Lower lobe of right lung (tissue), 2 donors: ENCODE data around the gene RASSF5. TPM values are rescaled to one million over a fixed set of nuclear protein-coding genes. Genes with fewer than 3 reads are reported as not detected.
"Not testable (repeated sequence)": the region's sequence is repeated elsewhere in the genome, so short reads cannot be mapped to it uniquely, and the experiment has no call there.

ENCODE experiments used
- ATAC-seq, 2 donors: fragments of 200-7000 bp; cut with Tn5 transposase; one replicate each; pipeline ENCODE4 v1.9.1; 2020 to 2022; ENCODE audit warnings: mild to moderate bottlenecking in 2 of 2, moderate library complexity in 2 of 2
- DNase-seq: peaks from one replicate; pipeline ENCODE4 v3.0.0-alpha.2; 2020
- H3K27ac ChIP-seq: fragments of 200-600 bp; one replicate; pipeline ENCODE4 v1.8.0; 2022
- H3K27me3 ChIP-seq: fragments of 200-600 bp; one replicate; pipeline ENCODE4 v1.8.0; 2022; ENCODE audit warnings: low read depth
- H3K36me3 ChIP-seq: fragments of 200-600 bp; one replicate; pipeline ENCODE4 v1.8.0; 2022; ENCODE audit warnings: mild to moderate bottlenecking
- H3K4me1 ChIP-seq: fragments of 200-600 bp; one replicate; pipeline ENCODE4 v1.8.0; 2022
- H3K4me3 ChIP-seq: fragments of 200-600 bp; one replicate; pipeline ENCODE4 v1.8.0; 2022; ENCODE audit warnings: mild to moderate bottlenecking
- H3K9me3 ChIP-seq: fragments of 200-600 bp; one replicate; pipeline ENCODE4 v1.8.0; 2022
- CTCF ChIP-seq: fragments of 200-600 bp; IDR thresholded peaks from one replicate; pipeline ENCODE4 v1.8.0; 2022; ENCODE audit warnings: antibody characterized with exemption, mild to moderate bottlenecking
- intact Hi-C: fragments of 100-400 bp; cut with DNase I; formaldehyde crosslinking; loops from one replicate; pipeline ENCODE4 v1.11.0; 2022
- total RNA-seq: library from RNA; stranded (reverse); fragmentation: NEBNext Ultra II Directional; extraction: Animal tissue kit (Norgen Biotek cat#: 25700); gene quantifications from one replicate; pipeline ENCODE4 v1.2.1, GENCODE V29; 2021
- donor health status: DM: no; HTN: yes; CAD: no; lungs with severe emphysema.

RASSF5 gene
- total RNA-seq, 1 donor from 2014 or later: 48.2 TPM

DNA sequence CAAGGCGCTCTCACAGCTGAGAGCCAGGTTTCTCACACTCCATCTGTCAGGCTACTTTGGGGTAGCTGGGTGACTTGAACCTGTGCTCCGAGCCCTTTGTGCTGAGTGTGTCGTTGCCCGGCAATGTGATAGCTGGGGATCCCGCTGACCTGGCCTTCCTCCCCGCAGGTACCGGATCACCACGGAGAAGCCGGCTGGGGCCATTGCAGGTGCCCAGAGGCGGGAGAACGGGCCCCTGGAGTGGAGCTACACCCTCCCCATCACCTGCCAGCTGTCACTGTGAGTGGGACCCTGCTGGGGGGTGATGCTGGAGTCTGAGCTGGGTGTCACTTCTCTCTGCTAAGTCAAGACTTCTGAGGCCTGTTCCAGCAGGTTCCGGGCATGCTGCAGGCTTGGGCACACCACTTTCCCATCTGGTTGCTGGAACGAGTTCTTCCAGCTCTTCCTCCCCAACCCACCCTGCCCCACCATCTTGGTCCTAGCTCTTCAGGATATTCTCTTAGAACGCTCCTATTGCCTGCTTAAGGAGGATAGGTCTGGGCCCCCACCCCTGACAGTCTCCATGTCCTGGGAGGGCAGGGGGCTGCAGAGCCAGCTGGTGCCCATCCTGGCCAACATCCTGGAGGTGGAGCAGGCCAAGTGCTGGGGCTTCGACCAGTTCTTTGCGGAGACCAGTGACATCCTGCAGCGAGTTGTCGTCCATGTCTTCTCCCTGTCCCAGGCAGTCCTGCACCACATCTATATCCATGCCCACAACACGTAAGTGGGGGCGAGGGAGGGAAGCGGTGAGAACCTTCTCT is 29.6 kb upstream of the RASSF5 start:
- Histone ChIP-seq H3K27me3 (no peaks in the 10 kb centered on the region), H3K9me3 (no peaks in the 10 kb centered on the region), H3K36me3 (peaks cover 49% of the 10 kb centered on the region), H3K27ac (no peak overlapping the region), H3K4me3 (no peak overlapping the region), H3K4me1 (peaks cover 5% of the 10 kb centered on the region)
- no peak for TF ChIP-seq CTCF
- intact Hi-C loops: no loop called here
- no peak for ATAC-seq
- no peak for DNase-seq

GRCh38 chr1:206478746-206479145 is 28.6 kb upstream of the RASSF5 start:
- H3K9me3 ChIP-seq: no peaks in the 10 kb centered on the region
- DNase-seq (no peak), ATAC-seq (no peak)
- TF ChIP-seq CTCF: no peak
- H3K27ac ChIP-seq: no peak overlapping the region
- intact Hi-C loops: no loop called here
- peaks cover 50% of the 10 kb centered on the region for H3K36me3 ChIP-seq
- H3K27me3 ChIP-seq: no peaks in the 10 kb centered on the region
- no peaks in the 10 kb centered on the region for H3K4me1 ChIP-seq
- no peak overlapping the region for H3K4me3 ChIP-seq

GRCh38 chr1:206479183-206480125 is 27.9 kb upstream of the RASSF5 start:
- peaks cover 49% of the 10 kb centered on the region for H3K36me3 ChIP-seq

DNA sequence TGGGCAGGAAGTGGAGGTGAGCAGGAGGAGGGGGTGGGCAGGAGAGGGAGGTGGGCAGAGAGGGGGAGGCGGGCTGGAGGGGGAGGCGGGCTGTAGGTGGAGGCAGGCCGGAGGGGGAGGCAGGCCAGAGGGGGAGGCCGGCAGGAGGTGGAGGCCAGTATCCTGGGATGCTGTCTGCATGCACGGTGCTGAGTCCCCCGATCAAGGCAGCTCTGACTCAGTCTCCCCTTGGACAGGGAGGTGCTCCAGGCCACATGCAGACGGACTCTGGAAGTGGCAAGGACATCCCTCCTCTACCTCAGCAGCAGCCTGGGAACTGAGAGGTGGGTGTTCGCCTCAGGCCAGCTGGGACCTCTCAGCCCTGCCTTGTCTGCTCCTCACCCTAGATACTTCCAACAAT is 27.1 kb upstream of the RASSF5 start:
- H3K27ac ChIP-seq: no peak overlapping the region
- H3K36me3 ChIP-seq: peaks cover 51% of the 10 kb centered on the region
- H3K27me3 ChIP-seq: no peaks in the 10 kb centered on the region
- no peak for DNase-seq
- TF ChIP-seq CTCF: no peak
- no peaks in the 10 kb centered on the region for H3K4me1 ChIP-seq
- intact Hi-C loops: loop anchor here (10.0 kb wide), 1 partner anchor 105 kb away; no protein-coding TSS in a partner anchor
- H3K9me3 ChIP-seq: no peaks in the 10 kb centered on the region
- no peak overlapping the region for H3K4me3 ChIP-seq
- ATAC-seq: no peak

More at GRCh38 chr1:206479183-206480125, 27.9 kb upstream of the RASSF5 start:
- Histone ChIP-seq H3K9me3 (no peaks in the 10 kb centered on the region), H3K27me3 (no peaks in the 10 kb centered on the region), H3K27ac (no peak overlapping the region), H3K4me3 (no peak overlapping the region), H3K4me1 (no peaks in the 10 kb centered on the region)
- intact Hi-C loops: loop anchor here (10.0 kb wide), 1 partner anchor 105 kb away; no protein-coding TSS in a partner anchor
- peak; percentile 60 to 70 for ATAC-seq
- DNase-seq: peak; percentile 75
- TF ChIP-seq CTCF: peak; percentile 80

DNA sequence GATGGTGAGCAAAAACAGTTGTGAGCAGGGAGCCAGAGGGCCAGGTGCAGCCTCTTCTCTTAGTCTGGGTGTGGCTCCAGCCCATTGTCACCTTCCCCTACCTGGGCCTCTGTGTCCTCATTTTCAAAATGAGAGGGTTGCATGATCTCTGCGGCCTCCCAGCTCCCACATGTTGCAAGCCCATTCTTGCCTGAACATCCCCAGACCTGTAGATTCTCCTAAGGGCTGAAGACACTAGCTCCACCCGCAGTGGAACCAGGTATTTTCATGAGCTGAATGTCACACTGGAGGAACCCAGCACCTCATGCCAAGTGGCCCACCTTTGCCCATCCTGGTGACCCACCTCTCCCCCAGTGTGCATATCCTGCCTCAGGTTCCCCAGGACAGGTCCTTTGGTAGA is 24.7 kb upstream of the RASSF5 start:
- H3K4me1 ChIP-seq: peaks cover 6% of the 10 kb centered on the region
- DNase-seq: no peak
- H3K27ac ChIP-seq: no peak overlapping the region
- peaks cover 43% of the 10 kb centered on the region for H3K36me3 ChIP-seq
- H3K4me3 ChIP-seq: no peak overlapping the region
- H3K27me3 ChIP-seq: no peaks in the 10 kb centered on the region
- TF ChIP-seq CTCF: no peak
- no peak for ATAC-seq
- intact Hi-C loops: loop anchor here (10.0 kb wide), 1 partner anchor 102 kb away; no protein-coding TSS in a partner anchor
- no peaks in the 10 kb centered on the region for H3K9me3 ChIP-seq

- H3K27me3 ChIP-seq, ATAC-seq, H3K27ac ChIP-seq, H3K9me3 ChIP-seq, H3K4me3 ChIP-seq: not testable (repeated sequence)
- peaks cover 33% of the 10 kb centered on the region for H3K36me3 ChIP-seq
- intact Hi-C loops: loop anchor here (10.0 kb wide), 1 partner anchor 101 kb away; no protein-coding TSS in a partner anchor
- H3K4me1 ChIP-seq: peaks cover 11% of the 10 kb centered on the region
- peak; percentile 2 for DNase-seq
These were observed 23.5 kb upstream of the RASSF5 start for GRCh38 chr1:206483864-206484263.
